Right lobe of liver (tissue), 6 donors: ENCODE measurements around the gene EEIG1. TPM values are rescaled to one million over a fixed set of nuclear protein-coding genes. Genes with fewer than 3 reads are reported as not detected.
A peak's percentile ranks its signal among the peaks of the same experiment; 100 is the strongest.

Experiments used
- ATAC-seq, 4 donors: fragments of 200-7000 bp; cut with Tn5 transposase; one replicate each; pipeline ENCODE4 v1.9.1; 2020; ENCODE audit warnings: mild to moderate bottlenecking in 4 of 4, moderate library complexity in 4 of 4
- DNase-seq, 3 donors: peaks; one replicate each; pipeline ENCODE4 v3.0.0-alpha.2; 2020
- H3K27ac ChIP-seq, 3 donors: fragments of 200-600 bp; one replicate each; pipeline ENCODE4 v1.8.0; 2022
- H3K27me3 ChIP-seq, 2 donors: fragments of 200-600 bp; one replicate each; pipeline ENCODE4 v1.8.0; 2022
- H3K36me3 ChIP-seq, 4 donors: fragments of 200-600 bp; sonication (generic) in 1 of 4; one replicate each; pipeline versions ENCODE4 v1.5.1 to v1.8.0; 2017 to 2022; ENCODE audit warnings: control low read depth in 1 of 4
- H3K4me1 ChIP-seq, 4 donors: fragments of 200-600 bp; sonication (generic) in 1 of 4; one replicate each; pipeline versions ENCODE4 v1.5.1 to v1.8.0; 2017 to 2022; ENCODE audit warnings: control low read depth in 1 of 4
- H3K4me3 ChIP-seq, 3 donors: fragments of 200-600 bp; one replicate each; pipeline ENCODE4 v1.8.0; 2022
- H3K9me3 ChIP-seq, 4 donors: fragments of 200-600 bp; sonication (generic) in 1 of 4; one replicate each; pipeline versions ENCODE4 v1.5.1 to v1.8.0; 2017 to 2022; ENCODE audit warnings: control low read depth in 1 of 4
- POLR2A ChIP-seq: fragments of 450-650 bp; IDR thresholded peaks from one replicate; pipeline ENCODE4 v1.6.1; 2017; ENCODE audit warnings: antibody characterized with exemption, mild to moderate bottlenecking
- whole genome bisulfite sequencing: methylation state at CpG from one replicate; pipeline ENCODE4 v1.1.6; 2018; ENCODE audit warnings: low coverage, low lambda C conversion rate; ENCODE audit not compliant: insufficient coverage; ENCODE audit errors: missing lambda C conversion rate; 5-methylcytosine and 5-hydroxymethylcytosine counted together
- intact Hi-C, 2 donors: fragments of 100-400 bp; cut with DNase I; formaldehyde crosslinking; loops; one replicate each; pipeline versions ENCODE4 v1.11.2 to v1.14.1; 2022
- total RNA-seq, 6 experiments: library from RNA; depleted of rRNA in 2 of 6; stranded (reverse); fragments of >200 nt in 2 of 6; fragmentation: NEBNext Ultra II Directional in 3 of 6; extraction: Animal tissue kit (Norgen Biotek cat#: 25700) in 3 of 6; gene quantifications; one replicate each; pipeline versions ENCODE4 v1.1.0 to v1.2.4, GENCODE V29; 2016 to 2023
- TF ChIP-seq, protein P1 (sequence below), 4 donors: fragments of 200-600 bp in 3 of 4; fragments of 450-650 bp in 1 of 4; IDR thresholded peaks; one replicate each; pipeline versions ENCODE4 v1.5.1 to v1.8.0; 2016 to 2022; ENCODE audit warnings: antibody characterized with exemption in 4 of 4, mild to moderate bottlenecking in 2 of 4
- donor health status: DM: no; HTN: yes; CAD: no.
- donor health status: DM: no; HTN: no; CAD: no.
- donor health status: DM: no; HTN: no; CAD: no.
- donor health status: DM: no; HTN: yes; CAD: no.
- donor health status: DM: no; HTN: yes; CAD: no.

Gene EEIG1
- total RNA-seq, 6 experiments from 2014 or later: 9.7 to 54.1 (median 23.6) TPM

DNA sequence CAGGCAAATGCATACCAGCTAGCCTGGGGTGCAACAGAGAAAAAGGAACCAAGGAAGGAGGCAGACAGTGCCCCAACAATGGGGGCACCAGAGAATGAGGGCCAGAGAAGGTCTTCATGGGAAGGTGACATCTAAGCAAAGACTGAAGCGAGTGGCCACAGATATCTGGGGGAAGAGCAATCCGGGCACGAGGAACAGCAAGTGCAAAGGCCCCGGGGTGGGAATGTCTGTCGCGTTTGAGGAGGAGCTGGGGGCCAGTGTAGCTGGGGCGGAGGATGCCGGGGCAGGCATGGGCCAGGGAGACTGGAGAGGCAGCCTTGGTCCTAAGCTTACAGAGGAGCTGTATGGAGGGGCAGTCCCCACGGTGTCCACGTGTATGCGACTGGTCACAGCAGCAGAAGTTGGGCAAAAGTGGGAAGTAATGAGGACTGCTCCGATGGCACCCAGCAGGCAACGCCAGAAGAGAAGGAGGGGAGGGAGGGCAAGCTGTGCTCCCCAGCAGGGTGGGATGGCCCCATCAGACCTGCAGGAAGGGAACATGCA is 19.1 kb downstream of the EEIG1 start:
- no peaks in the 10 kb centered on the region for H3K9me3 ChIP-seq
- H3K4me1 ChIP-seq: peaks cover 0 to 78% (median 34%) of the 10 kb centered on the region in 4 donors
- no peak overlapping the region for H3K27ac ChIP-seq
- intact Hi-C loops: no loop called here
- no peak overlapping the region for H3K4me3 ChIP-seq
- no peaks in the 10 kb centered on the region for H3K36me3 ChIP-seq
- no peak for ATAC-seq
- WGBS: 87% methylated on average over 9 of the region's 13 CpGs
- H3K27me3 ChIP-seq: no peaks in the 10 kb centered on the region
- no peak for TF ChIP-seq POLR2A
- TF ChIP-seq, protein P1, sequence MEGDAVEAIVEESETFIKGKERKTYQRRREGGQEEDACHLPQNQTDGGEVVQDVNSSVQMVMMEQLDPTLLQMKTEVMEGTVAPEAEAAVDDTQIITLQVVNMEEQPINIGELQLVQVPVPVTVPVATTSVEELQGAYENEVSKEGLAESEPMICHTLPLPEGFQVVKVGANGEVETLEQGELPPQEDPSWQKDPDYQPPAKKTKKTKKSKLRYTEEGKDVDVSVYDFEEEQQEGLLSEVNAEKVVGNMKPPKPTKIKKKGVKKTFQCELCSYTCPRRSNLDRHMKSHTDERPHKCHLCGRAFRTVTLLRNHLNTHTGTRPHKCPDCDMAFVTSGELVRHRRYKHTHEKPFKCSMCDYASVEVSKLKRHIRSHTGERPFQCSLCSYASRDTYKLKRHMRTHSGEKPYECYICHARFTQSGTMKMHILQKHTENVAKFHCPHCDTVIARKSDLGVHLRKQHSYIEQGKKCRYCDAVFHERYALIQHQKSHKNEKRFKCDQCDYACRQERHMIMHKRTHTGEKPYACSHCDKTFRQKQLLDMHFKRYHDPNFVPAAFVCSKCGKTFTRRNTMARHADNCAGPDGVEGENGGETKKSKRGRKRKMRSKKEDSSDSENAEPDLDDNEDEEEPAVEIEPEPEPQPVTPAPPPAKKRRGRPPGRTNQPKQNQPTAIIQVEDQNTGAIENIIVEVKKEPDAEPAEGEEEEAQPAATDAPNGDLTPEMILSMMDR (IDR thresholded peaks at IDR 0.05): no peak
- DNase-seq: no peak

DNA sequence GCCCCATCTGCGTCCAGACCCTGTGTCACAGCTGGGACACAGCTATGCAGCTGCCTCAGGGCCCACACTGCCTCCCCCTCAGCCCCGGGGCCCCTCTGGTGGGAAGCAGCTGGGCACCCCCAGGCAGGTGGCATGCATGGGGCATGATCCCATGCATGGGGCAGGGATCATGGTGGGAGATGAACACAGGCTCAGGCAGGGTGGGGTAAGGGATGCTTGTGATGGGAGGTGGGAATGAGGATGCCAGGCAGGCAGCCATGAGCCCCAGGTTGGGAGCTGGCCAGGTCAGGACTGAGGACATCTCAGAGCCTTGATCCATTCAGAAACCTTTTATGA is 19.7 kb downstream of the EEIG1 start:
- no peak for TF ChIP-seq POLR2A
- TF ChIP-seq, protein P1 (IDR thresholded peaks at IDR 0.05): no peak
- Histone ChIP-seq H3K4me1 (peaks cover 0 to 78% (median 32%) of the 10 kb centered on the region in 4 donors), H3K9me3 (no peaks in the 10 kb centered on the region), H3K36me3 (no peaks in the 10 kb centered on the region), H3K27me3 (no peaks in the 10 kb centered on the region), H3K27ac (no peak overlapping the region), H3K4me3 (no peak overlapping the region)
- intact Hi-C loops: no loop called here
- WGBS: no CpG with 5 or more reads among the region's 2 CpGs
- no peak for DNase-seq
- ATAC-seq: no peak

DNA sequence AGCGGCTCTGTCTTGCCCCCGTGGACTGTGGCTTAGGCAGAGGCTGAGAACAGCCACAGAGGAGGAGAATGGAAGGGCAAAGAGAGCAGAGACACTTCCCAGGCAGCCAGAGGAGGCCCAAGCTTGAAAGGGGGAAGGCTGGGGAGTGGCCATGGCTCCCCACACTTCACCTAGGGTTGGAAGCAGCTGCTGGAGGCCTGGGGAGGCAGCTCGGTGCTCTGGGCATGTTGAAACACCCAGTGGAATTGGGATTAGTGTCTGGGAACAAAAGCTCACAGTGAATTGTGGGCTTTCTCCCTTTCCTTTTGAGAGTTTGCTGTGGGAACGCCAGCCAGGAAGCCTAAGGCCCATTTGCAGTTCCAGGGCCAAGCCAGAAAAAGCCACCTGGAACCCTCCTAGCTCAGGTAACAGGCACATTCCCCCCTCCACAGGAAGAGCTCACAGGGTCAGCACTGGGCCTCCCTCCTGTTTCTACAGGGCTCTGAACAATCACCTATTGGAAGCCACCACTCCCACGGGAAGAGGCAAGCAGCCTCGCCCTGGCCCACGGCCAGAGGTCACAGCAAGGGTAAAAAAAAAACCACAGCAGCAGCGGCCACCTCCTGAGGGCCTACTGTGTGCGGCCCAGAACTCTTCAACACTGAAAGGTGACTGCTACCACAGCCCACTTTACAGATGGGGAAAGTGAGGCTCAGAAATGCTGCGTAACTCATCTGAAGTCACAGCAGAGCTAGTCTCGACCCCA is 20.2 kb downstream of the EEIG1 start:
- ATAC-seq (no peak), DNase-seq (peak in 1 of 3 donors; percentile 19)
- Histone ChIP-seq H3K9me3 (no peaks in the 10 kb centered on the region), H3K27ac (no peak overlapping the region), H3K4me1 (peaks cover 0 to 78% (median 29%) of the 10 kb centered on the region in 4 donors), H3K36me3 (no peaks in the 10 kb centered on the region), H3K4me3 (no peak overlapping the region), H3K27me3 (no peaks in the 10 kb centered on the region)
- WGBS: 40% methylated on average over 4 of the region's 11 CpGs
- TF ChIP-seq POLR2A: no peak
- TF ChIP-seq, protein P1 (IDR thresholded peaks at IDR 0.05): no peak
- intact Hi-C loops: no loop called here

DNA sequence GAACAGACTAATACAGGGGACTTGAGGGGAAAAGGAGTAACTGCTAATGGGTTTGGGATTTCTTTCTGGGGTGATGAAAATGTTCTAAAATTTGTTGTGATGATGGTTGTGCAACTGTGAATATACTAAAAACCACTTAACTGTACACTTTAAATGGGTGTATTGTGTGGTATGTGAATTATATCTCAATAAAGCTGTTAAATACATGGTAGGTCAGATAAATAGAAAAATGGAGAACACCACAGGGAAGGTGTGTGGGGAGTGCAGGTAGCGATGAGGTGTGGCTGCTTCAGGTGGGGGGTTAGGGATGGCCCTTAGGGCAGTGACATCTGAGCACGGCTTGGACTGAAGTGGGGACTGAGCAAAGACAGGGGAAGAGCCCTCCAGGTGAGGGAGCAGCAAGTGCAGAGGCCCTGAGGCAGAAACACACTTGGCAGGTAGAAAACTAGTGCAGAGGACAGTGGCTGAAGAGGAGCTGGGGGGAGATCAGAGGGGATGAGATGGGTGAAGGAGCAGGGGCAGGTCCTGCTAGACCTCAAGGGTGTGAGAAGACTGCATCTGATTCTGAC is 20.9 kb downstream of the EEIG1 start:
- DNase-seq: no peak
- 85% methylated on average over 2 of the region's 2 CpGs for WGBS
- Histone ChIP-seq H3K27me3 (no peaks in the 10 kb centered on the region), H3K9me3 (no peaks in the 10 kb centered on the region), H3K27ac (no peak overlapping the region), H3K4me3 (no peak overlapping the region), H3K4me1 (peaks cover 0 to 76% (median 29%) of the 10 kb centered on the region in 4 donors), H3K36me3 (no peaks in the 10 kb centered on the region)
- no peak for ATAC-seq
- intact Hi-C loops: no loop called here
- TF ChIP-seq POLR2A: no peak
- TF ChIP-seq, protein P1 (IDR thresholded peaks at IDR 0.05): no peak
